ENCODE measurements around the gene GAB1. TPM values are rescaled to one million over a fixed set of nuclear protein-coding genes. Genes with fewer than 3 reads are reported as not detected.

Gene GAB1
- total and polyA plus RNA-seq, 2 donors (not counting 1 experiment from before 2014, with no cell fraction given) = 4.7 to 10.8 TPM

- H3K9me3 ChIP-seq (ENCODE audit: control extremely low read depth in 1 of 3, control insufficient read depth in 2 of 3, insufficient read depth in 1 of 3, low read length in 2 of 3) = no peaks in the 10 kb centered on the region
- TF ChIP-seq, protein P1, sequence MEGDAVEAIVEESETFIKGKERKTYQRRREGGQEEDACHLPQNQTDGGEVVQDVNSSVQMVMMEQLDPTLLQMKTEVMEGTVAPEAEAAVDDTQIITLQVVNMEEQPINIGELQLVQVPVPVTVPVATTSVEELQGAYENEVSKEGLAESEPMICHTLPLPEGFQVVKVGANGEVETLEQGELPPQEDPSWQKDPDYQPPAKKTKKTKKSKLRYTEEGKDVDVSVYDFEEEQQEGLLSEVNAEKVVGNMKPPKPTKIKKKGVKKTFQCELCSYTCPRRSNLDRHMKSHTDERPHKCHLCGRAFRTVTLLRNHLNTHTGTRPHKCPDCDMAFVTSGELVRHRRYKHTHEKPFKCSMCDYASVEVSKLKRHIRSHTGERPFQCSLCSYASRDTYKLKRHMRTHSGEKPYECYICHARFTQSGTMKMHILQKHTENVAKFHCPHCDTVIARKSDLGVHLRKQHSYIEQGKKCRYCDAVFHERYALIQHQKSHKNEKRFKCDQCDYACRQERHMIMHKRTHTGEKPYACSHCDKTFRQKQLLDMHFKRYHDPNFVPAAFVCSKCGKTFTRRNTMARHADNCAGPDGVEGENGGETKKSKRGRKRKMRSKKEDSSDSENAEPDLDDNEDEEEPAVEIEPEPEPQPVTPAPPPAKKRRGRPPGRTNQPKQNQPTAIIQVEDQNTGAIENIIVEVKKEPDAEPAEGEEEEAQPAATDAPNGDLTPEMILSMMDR (IDR thresholded peaks at IDR 0.05) = no peak
- no peak for TF ChIP-seq EZH2 (IDR thresholded peaks at IDR 0.05; ENCODE audit: borderline replicate concordance, insufficient read depth, low read depth, low read length, poor library complexity, severe bottlenecking)
- H3K4me3 ChIP-seq (ENCODE audit: control extremely low read depth in 1 of 5, extremely low read depth in 1 of 5, insufficient read depth in 1 of 5, low read depth in 2 of 5, low read length in 4 of 5) = no peak overlapping the region
- no peak overlapping the region for H3K4me3 Mint-ChIP-seq
- CTCF ChIA-PET = no interaction called here
- H3K4me1 Mint-ChIP-seq = no peaks in the 10 kb centered on the region
- DNase-seq = no peak
- POLR2A ChIA-PET = no interaction called here
- H3K4me2 ChIP-seq (replicated peaks; ENCODE audit: low read depth, low read length, poor library complexity, severe bottlenecking) = no peak overlapping the region
- no peak overlapping the region for H3K9ac ChIP-seq (ENCODE audit: low read length)
- intact Hi-C loops (cut with micrococcal nuclease) = no loop called here
- no peak overlapping the region for H3K27ac ChIP-seq (ENCODE audit: low read length in 2 of 2)
- H2AFZ ChIP-seq (ENCODE audit: insufficient read depth, low read depth, low read length, poor library complexity, severe bottlenecking) = no peak overlapping the region
- no peak for ATAC-seq (ENCODE audit: low read depth)
- H3K36me3 ChIP-seq (replicated peaks in 1 of 2; ENCODE audit: control extremely low read depth in 1 of 2, control insufficient read depth in 1 of 2, extremely low read depth in 1 of 2, insufficient read depth in 2 of 2, low read length in 1 of 2) = no peaks in the 10 kb centered on the region
- H3K4me1 ChIP-seq (ENCODE audit: control insufficient read depth in 2 of 2, insufficient read depth in 2 of 2, low read length in 2 of 2) = no peaks in the 10 kb centered on the region
- H3K79me2 ChIP-seq (ENCODE audit: control insufficient read depth, insufficient read depth, low read length) = no peaks in the 10 kb centered on the region
- no peak overlapping the region for H3K27ac Mint-ChIP-seq
- no peaks in the 10 kb centered on the region for H3K27me3 Mint-ChIP-seq
- no peaks in the 10 kb centered on the region for H3K9me3 Mint-ChIP-seq (ENCODE audit: insufficient read depth)
- no peaks in the 10 kb centered on the region for H4K20me1 ChIP-seq (ENCODE audit: control insufficient read depth, insufficient read depth, low read length, poor library complexity, severe bottlenecking)
- H3K27me3 ChIP-seq (replicated peaks in 1 of 4; ENCODE audit: control extremely low read depth in 1 of 4, control insufficient read depth in 3 of 4, insufficient read depth in 4 of 4, low read length in 3 of 4) = no peaks in the 10 kb centered on the region
These were observed 45.4 kb upstream of the GAB1 start for GRCh38 chr4:143291314-143291713.

DNA sequence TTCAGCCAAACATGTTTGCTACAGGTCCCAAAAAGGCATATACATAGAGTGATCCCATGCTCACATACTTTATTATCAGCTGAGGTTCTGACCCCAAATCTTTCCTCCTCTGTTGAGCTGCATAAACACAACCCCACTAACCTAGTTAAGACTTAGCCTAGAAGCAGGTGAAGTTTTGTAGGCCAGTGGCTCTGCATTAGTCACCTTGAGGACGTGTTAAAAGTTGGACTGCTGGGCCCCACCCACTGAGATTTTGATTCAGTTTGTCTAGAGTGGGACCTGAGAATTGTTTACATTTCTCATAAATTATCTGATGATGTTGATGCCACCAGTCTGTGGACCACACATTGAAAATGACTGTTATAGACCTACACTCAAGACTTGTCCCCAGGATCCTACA lies 43.8 kb upstream of the GAB1 start:
- Histone ChIP-seq H3K27ac (ENCODE audit: low read length in 2 of 2) (no peak overlapping the region), H2AFZ (ENCODE audit: insufficient read depth, low read depth, low read length, poor library complexity, severe bottlenecking) (no peak overlapping the region), H3K27me3 (replicated peaks in 1 of 4; ENCODE audit: control extremely low read depth in 1 of 4, control insufficient read depth in 3 of 4, insufficient read depth in 4 of 4, low read length in 3 of 4) (no peaks in the 10 kb centered on the region), H3K4me3 (ENCODE audit: control extremely low read depth in 1 of 5, extremely low read depth in 1 of 5, insufficient read depth in 1 of 5, low read depth in 2 of 5, low read length in 4 of 5) (no peak overlapping the region), H4K20me1 (ENCODE audit: control insufficient read depth, insufficient read depth, low read length, poor library complexity, severe bottlenecking) (no peaks in the 10 kb centered on the region), H3K36me3 (replicated peaks in 1 of 2; ENCODE audit: control extremely low read depth in 1 of 2, control insufficient read depth in 1 of 2, extremely low read depth in 1 of 2, insufficient read depth in 2 of 2, low read length in 1 of 2) (no peaks in the 10 kb centered on the region), H3K9me3 (ENCODE audit: control extremely low read depth in 1 of 3, control insufficient read depth in 2 of 3, insufficient read depth in 1 of 3, low read length in 2 of 3) (no peaks in the 10 kb centered on the region), H3K4me1 (ENCODE audit: control insufficient read depth in 2 of 2, insufficient read depth in 2 of 2, low read length in 2 of 2) (no peaks in the 10 kb centered on the region), H3K9ac (ENCODE audit: low read length) (no peak overlapping the region), H3K79me2 (ENCODE audit: control insufficient read depth, insufficient read depth, low read length) (no peaks in the 10 kb centered on the region), H3K4me2 (replicated peaks; ENCODE audit: low read depth, low read length, poor library complexity, severe bottlenecking) (no peak overlapping the region)
- Mint-ChIP-seq H3K9me3 (ENCODE audit: insufficient read depth) (no peaks in the 10 kb centered on the region), H3K27ac (no peak overlapping the region), H3K4me3 (no peak overlapping the region), H3K4me1 (no peaks in the 10 kb centered on the region), H3K27me3 (no peaks in the 10 kb centered on the region)
- ChIA-PET CTCF (no interaction called here), POLR2A (no interaction called here)
- no peak for TF ChIP-seq EZH2 (IDR thresholded peaks at IDR 0.05; ENCODE audit: borderline replicate concordance, insufficient read depth, low read depth, low read length, poor library complexity, severe bottlenecking)
- TF ChIP-seq, protein P1 (IDR thresholded peaks at IDR 0.05) = no peak
- DNase-seq = no peak
- WGBS (ENCODE audit: insufficient coverage) = 86% methylated on average over 1 of the region's 1 CpG
- ATAC-seq (ENCODE audit: low read depth) = no peak
- intact Hi-C loops (cut with micrococcal nuclease) = no loop called here
